Fibroblast of lung (primary cell): ENCODE data around the gene MCEE. TPM values are rescaled to one million over a fixed set of nuclear protein-coding genes. Genes with fewer than 3 reads are reported as not detected.

Source experiments
- DNase-seq, 2 donors: peaks; one replicate each; pipeline versions ENCODE4 v3.0.0 to v3.0.0-alpha.2; 2010; ENCODE audit warnings: low read depth in 2 of 2
- H2AFZ ChIP-seq: 2 replicates; pipeline ENCODE4 v1.5.1; 2012; ENCODE audit warnings: low read length, control low read depth, inconsistent platforms
- H3K27ac ChIP-seq: 2 replicates; pipeline ENCODE4 v1.5.1; 2011; ENCODE audit warnings: low read length, control low read depth; ENCODE audit not compliant: insufficient read depth
- H3K27me3 ChIP-seq: 2 replicates; pipeline ENCODE4 v1.5.1; 2011; ENCODE audit warnings: mild to moderate bottlenecking, low read length; ENCODE audit not compliant: control insufficient read depth, insufficient read depth
- H3K36me3 ChIP-seq: 2 replicates; pipeline ENCODE4 v1.5.1; 2011; ENCODE audit warnings: low read length; ENCODE audit not compliant: control insufficient read depth, insufficient read depth
- H3K4me1 ChIP-seq: 2 replicates; pipeline ENCODE4 v1.5.1; 2011; ENCODE audit warnings: low read length; ENCODE audit not compliant: control insufficient read depth, insufficient read depth; ENCODE audit errors: extremely low read depth
- H3K4me2 ChIP-seq: 2 replicates; pipeline ENCODE4 v1.5.1; 2011; ENCODE audit warnings: low read length, control low read depth; ENCODE audit not compliant: insufficient read depth; ENCODE audit errors: extremely low read depth
- H3K4me3 ChIP-seq, 4 experiments: fragments of 200-600 bp in 1 of 4; sonication (generic) in 1 of 4; replicated peaks in 1 of 4; 2 replicates each; pipeline ENCODE4 v1.5.1; 2011 to 2016; ENCODE audit warnings: low read length in 4 of 4, low read depth in 3 of 4, mild to moderate bottlenecking in 3 of 4, control low read depth in 2 of 4, inconsistent platforms in 1 of 4, mixed read lengths in 1 of 4; ENCODE audit not compliant: insufficient read depth in 1 of 4; ENCODE audit errors: control extremely low read depth in 1 of 4
- H3K79me2 ChIP-seq: 2 replicates; pipeline ENCODE4 v1.5.1; 2012; ENCODE audit warnings: mild to moderate bottlenecking, low read length, inconsistent platforms; ENCODE audit not compliant: control insufficient read depth, insufficient read depth
- H3K9ac ChIP-seq: 2 replicates; pipeline ENCODE4 v1.5.1; 2011; ENCODE audit warnings: mild to moderate bottlenecking, low read length, control low read depth; ENCODE audit not compliant: insufficient read depth
- H3K9me3 ChIP-seq: 2 replicates; pipeline ENCODE4 v1.5.1; 2012; ENCODE audit warnings: low read depth, low read length; ENCODE audit not compliant: control insufficient read depth, insufficient read depth
- H4K20me1 ChIP-seq: 2 replicates; pipeline ENCODE4 v1.5.1; 2011; ENCODE audit warnings: low read length; ENCODE audit not compliant: control insufficient read depth, insufficient read depth; ENCODE audit errors: extremely low read depth
- CTCF ChIP-seq, 2 donors: IDR thresholded peaks in 1 of 2; conservative IDR thresholded peaks in 1 of 2; 1 replicate in 1 of 2; 2 replicates in 1 of 2; pipeline ENCODE4 v1.5.1; 2011 to 2012; ENCODE audit warnings: low read length in 2 of 2, control low read depth in 1 of 2, inconsistent platforms in 1 of 2, low read depth in 1 of 2, mild to moderate bottlenecking in 1 of 2
- EZH2 ChIP-seq: IDR thresholded peaks from 2 replicates; pipeline ENCODE4 v1.5.1; 2012; ENCODE audit warnings: low read length, control low read depth, mild to moderate bottlenecking; ENCODE audit errors: missing control alignments
- polyA plus RNA-seq, 2 donors: library from polyadenylated mRNA; depleted of rRNA in 1 of 2; stranded (reverse) in 1 of 2; unstranded in 1 of 2; fragments of >200 nt; gene quantifications; 2 replicates each; pipeline ENCODE4 v1.2.1, GENCODE V29; 2011 to 2012; ENCODE audit warnings: missing spikeins in 1 of 2
- total RNA-seq: library from RNA; depleted of rRNA; stranded (reverse); fragments of >200 nt; gene quantifications from 2 replicates; pipeline ENCODE4 v1.2.1, GENCODE V29; 2014

The MCEE gene
- total and polyA plus RNA-seq, 2 donors (not counting 1 experiment from before 2014, with no cell fraction given): 18.8 TPM

DNA sequence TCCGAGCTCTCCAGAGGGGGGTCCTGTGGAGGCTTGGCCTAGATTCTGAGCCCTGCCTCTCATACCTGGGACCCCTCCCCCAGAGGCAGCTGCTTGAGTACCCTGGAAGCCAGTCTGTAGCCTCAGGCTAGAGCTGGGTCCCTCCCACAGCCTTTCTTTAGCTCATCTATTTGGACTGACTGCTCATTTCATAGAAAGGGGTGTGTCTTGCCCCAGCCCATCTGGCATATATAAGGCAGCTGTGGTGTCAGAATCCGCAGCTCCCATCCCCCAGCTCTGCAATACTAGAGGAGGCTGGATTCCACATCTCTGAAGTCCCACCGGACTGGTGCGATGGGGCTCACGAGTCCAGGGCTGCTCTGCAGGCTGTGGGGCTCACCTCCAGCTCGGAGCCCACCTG is 26.5 kb upstream of the MCEE start:
- H3K79me2 ChIP-seq: no peaks in the 10 kb centered on the region
- H3K4me3 ChIP-seq: peak overlapping the region in 1 of 4 experiments; percentile 46
- peaks cover 5% of the 10 kb centered on the region for H3K27me3 ChIP-seq
- peak in 1 of 2 donors; percentile 57 for DNase-seq
- no peak overlapping the region for H3K27ac ChIP-seq
- peak overlapping the region; percentile 68 for H3K4me2 ChIP-seq
- H4K20me1 ChIP-seq: no peaks in the 10 kb centered on the region
- no peaks in the 10 kb centered on the region for H3K36me3 ChIP-seq
- no peak overlapping the region for H3K9ac ChIP-seq
- H3K4me1 ChIP-seq: no peaks in the 10 kb centered on the region
- no peaks in the 10 kb centered on the region for H3K9me3 ChIP-seq
- TF ChIP-seq EZH2 (no peak), CTCF (conservative IDR thresholded peaks at IDR 0.05 in 1 of 2, IDR thresholded peaks at IDR 0.05 in 1 of 2; ENCODE audit: low read depth in 1 of 2, low read length in 2 of 2) (no peak)
- peak overlapping the region; percentile 36 for H2AFZ ChIP-seq

DNA sequence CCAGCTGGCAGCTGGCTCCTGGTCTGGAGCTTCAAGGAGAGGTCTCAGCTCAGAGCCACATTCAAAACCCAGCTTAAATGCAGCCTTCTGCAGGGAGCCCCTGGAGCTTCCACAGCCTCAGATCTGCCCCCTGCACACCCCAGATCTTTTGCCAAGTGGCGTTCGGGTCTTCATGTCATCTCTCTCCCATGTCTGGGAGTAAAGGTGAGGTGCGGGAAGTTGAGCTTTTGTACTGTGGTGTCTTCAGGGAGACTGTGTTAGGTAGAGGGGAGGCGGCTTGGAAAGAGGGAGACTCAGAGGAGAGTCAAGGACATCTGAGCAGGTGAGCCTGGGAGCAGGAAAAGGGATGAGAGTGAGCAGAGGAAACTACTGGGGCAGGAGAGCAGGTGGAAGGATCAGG is 25.8 kb upstream of the MCEE start:
- no peak overlapping the region for H3K9ac ChIP-seq
- no peaks in the 10 kb centered on the region for H3K79me2 ChIP-seq
- no peaks in the 10 kb centered on the region for H3K9me3 ChIP-seq
- no peak for DNase-seq
- H3K27ac ChIP-seq: no peak overlapping the region
- H2AFZ ChIP-seq: no peak overlapping the region
- no peaks in the 10 kb centered on the region for H3K36me3 ChIP-seq
- no peak overlapping the region for H3K4me2 ChIP-seq
- H4K20me1 ChIP-seq: no peaks in the 10 kb centered on the region
- H3K4me1 ChIP-seq: no peaks in the 10 kb centered on the region
- peaks cover 5% of the 10 kb centered on the region for H3K27me3 ChIP-seq
- TF ChIP-seq EZH2: no peak
- no peak for TF ChIP-seq CTCF (conservative IDR thresholded peaks at IDR 0.05 in 1 of 2, IDR thresholded peaks at IDR 0.05 in 1 of 2; ENCODE audit: low read depth in 1 of 2, low read length in 2 of 2)
- no peak overlapping the region for H3K4me3 ChIP-seq

- no peak overlapping the region for H3K9ac ChIP-seq
- TF ChIP-seq CTCF (conservative IDR thresholded peaks at IDR 0.05 in 1 of 2, IDR thresholded peaks at IDR 0.05 in 1 of 2; ENCODE audit: low read depth in 1 of 2, low read length in 2 of 2) (no peak), EZH2 (no peak)
- no peak for DNase-seq
- H4K20me1 ChIP-seq: no peaks in the 10 kb centered on the region
- no peak overlapping the region for H3K4me2 ChIP-seq
- no peaks in the 10 kb centered on the region for H3K79me2 ChIP-seq
- H3K27ac ChIP-seq: no peak overlapping the region
- H3K4me3 ChIP-seq: no peak overlapping the region
- H3K4me1 ChIP-seq: no peaks in the 10 kb centered on the region
- no peaks in the 10 kb centered on the region for H3K9me3 ChIP-seq
- H3K36me3 ChIP-seq: no peaks in the 10 kb centered on the region
- no peak overlapping the region for H2AFZ ChIP-seq
- H3K27me3 ChIP-seq: peaks cover 5% of the 10 kb centered on the region
These were observed 24.8 kb upstream of the MCEE start for GRCh38 chr2:71154798-71155197.
